HepG2 (cell line): ENCODE results near the gene NPPB. TPM values are rescaled to one million over a fixed set of nuclear protein-coding genes. Genes with fewer than 3 reads are reported as not detected.

Experiments used
- ATAC-seq: fragments of 200-7000 bp; cut with Tn5 transposase; 3 replicates; pipeline ENCODE4 v1.9.1; 2020; ENCODE audit warnings: mild to moderate bottlenecking, moderate library complexity
- BruUV-seq: library from RNA; stranded (reverse); fragments of 400-500 nt; replicated peaks from 2 replicates; lab custom pipeline; 2021; lab: Mats Ljungman, UMichigan
- CTCF ChIA-PET: fragments of 300-600 bp; formaldehyde crosslinking; extraction: SDS; loops from one replicate; lab custom pipeline; 2021; ENCODE audit warnings: low total read pairs, inconsistent platforms, low intra/inter-chr PET ratio; lab: Yijun Ruan, JAX
- POLR2A ChIA-PET: fragments of 350-600 bp; sonication (Branson Sonifier 250); formaldehyde crosslinking; loops from one replicate; lab custom pipeline; 2020; ENCODE audit warnings: antibody characterized with exemption, inconsistent platforms; lab: Yijun Ruan, JAX
- DNase-seq: peaks from one replicate; pipeline ENCODE4 v3.0.0-alpha.2; 2015; ENCODE audit warnings: low spot score
- FAIRE-seq: peaks from 3 replicates; lab custom pipeline; 2011; peaks lifted over from hg19 to GRCh38; lab: Jason Lieb, UNC
- H2AFZ ChIP-seq: one replicate; pipeline ENCODE4 v1.6.1; 2011; ENCODE audit warnings: low read length, inconsistent platforms
- H3K27ac ChIP-seq: fragments of 300-600 bp; 3 replicates; pipeline ENCODE4 v1.8.0; 2011; ENCODE audit warnings: mixed run types, mild to moderate bottlenecking, mixed read lengths, low read length, inconsistent platforms; ENCODE audit not compliant: insufficient read depth; ENCODE audit errors: extremely low read length
- H3K27me3 ChIP-seq, 2 experiments: fragments of 200-600 bp in 1 of 2; 2 replicates in 1 of 2; 3 replicates in 1 of 2; pipeline versions ENCODE4 v1.6.0 to v1.8.0; 2011; ENCODE audit warnings: low read length in 2 of 2, mild to moderate bottlenecking in 2 of 2, moderate library complexity in 2 of 2, inconsistent platforms in 1 of 2; ENCODE audit not compliant: insufficient read depth in 2 of 2, control insufficient read depth in 1 of 2
- H3K36me3 ChIP-seq, 2 experiments: fragments of 200-600 bp in 1 of 2; replicated peaks in 1 of 2; 2 replicates in 1 of 2; 3 replicates in 1 of 2; pipeline versions ENCODE4 v1.5.1 to v1.8.0; 2011; ENCODE audit warnings: low read length in 2 of 2, inconsistent platforms in 1 of 2; ENCODE audit not compliant: insufficient read depth in 2 of 2, control insufficient read depth in 1 of 2
- H3K4me1 ChIP-seq: 2 replicates; pipeline ENCODE4 v1.5.1; 2012; ENCODE audit warnings: low read length, inconsistent platforms; ENCODE audit not compliant: insufficient read depth
- H3K4me2 ChIP-seq: 2 replicates; pipeline ENCODE4 v1.6.0; 2011; ENCODE audit warnings: low read depth, low read length, inconsistent platforms
- H3K4me3 ChIP-seq, 3 experiments: fragments of 200-600 bp in 1 of 3; sonication (generic), shearing (Covaris generic) in 1 of 3; replicated peaks in 1 of 3; 2 replicates each; pipeline ENCODE4 v1.5.1; 2011 to 2016; ENCODE audit warnings: low read length in 3 of 3, inconsistent platforms in 2 of 3, low read depth in 2 of 3, mild to moderate bottlenecking in 2 of 3, control low read depth in 1 of 3, mixed read lengths in 1 of 3; ENCODE audit not compliant: insufficient read depth in 1 of 3
- H3K79me2 ChIP-seq: one replicate; pipeline ENCODE4 v1.6.1; 2011; ENCODE audit warnings: low read length, inconsistent platforms; ENCODE audit not compliant: insufficient read depth
- H3K9ac ChIP-seq: 2 replicates; pipeline ENCODE4 v1.6.0; 2011; ENCODE audit warnings: mild to moderate bottlenecking, low read depth, low read length, inconsistent platforms; ENCODE audit not compliant: insufficient read depth
- H3K9me3 ChIP-seq: 2 replicates; pipeline ENCODE4 v1.5.1; 2012; ENCODE audit warnings: mild to moderate bottlenecking, low read length
- H4K20me1 ChIP-seq: 2 replicates; pipeline ENCODE4 v1.6.0; 2011; ENCODE audit warnings: inconsistent platforms, mild to moderate bottlenecking, low read length, moderate library complexity; ENCODE audit not compliant: insufficient read depth
- ATF2 ChIP-seq: sonication (generic); formaldehyde crosslinking; IDR thresholded peaks from 2 replicates; pipeline ENCODE4 v1.4.0; 2020; ENCODE audit warnings: missing genetic modification reagents
- JUN ChIP-seq: sonication (generic); formaldehyde crosslinking; IDR thresholded peaks from 2 replicates; pipeline ENCODE4 v1.4.0; 2020; ENCODE audit warnings: mild to moderate bottlenecking, missing genetic modification reagents
- RCOR2 ChIP-seq: IDR thresholded peaks from 2 replicates; pipeline ENCODE4 v1.6.1; 2016; ENCODE audit warnings: missing biosample characterization, missing genetic modification reagents
- XRCC5 ChIP-seq: fragments of 200-400 bp; formaldehyde crosslinking; optimal IDR thresholded peaks from 2 replicates; pipeline ENCODE3; 2017; ENCODE audit warnings: mild to moderate bottlenecking, low read length
- ZBTB8A ChIP-seq: sonication (generic); formaldehyde crosslinking; IDR thresholded peaks from 2 replicates; pipeline ENCODE4 v1.4.0; 2020; ENCODE audit warnings: mild to moderate bottlenecking, low read depth, missing genetic modification reagents, borderline replicate concordance
- ZFP37 ChIP-seq: sonication (generic); formaldehyde crosslinking; IDR thresholded peaks from 2 replicates; pipeline ENCODE4 v1.4.0; 2020; ENCODE audit warnings: missing genetic modification reagents, borderline replicate concordance
- ZFP91 ChIP-seq: sonication (generic); formaldehyde crosslinking; IDR thresholded peaks from 2 replicates; pipeline ENCODE4 v1.9.0; 2022; ENCODE audit warnings: missing genetic modification reagents, mild to moderate bottlenecking, borderline replicate concordance
- ZNF430 ChIP-seq: sonication (generic); formaldehyde crosslinking; IDR thresholded peaks from 2 replicates; pipeline ENCODE4 v1.9.0; 2021; ENCODE audit warnings: mild to moderate bottlenecking, missing genetic modification reagents
- ZNF468 ChIP-seq: sonication (generic); formaldehyde crosslinking; IDR thresholded peaks from 2 replicates; pipeline ENCODE4 v1.8.0; 2022; ENCODE audit warnings: mild to moderate bottlenecking, moderate library complexity, missing genetic modification reagents
- ZNF768 ChIP-seq: sonication (generic); formaldehyde crosslinking; IDR thresholded peaks from 2 replicates; pipeline ENCODE4 v1.4.0; 2020; ENCODE audit warnings: missing genetic modification reagents
- ZNF83 ChIP-seq: sonication (generic); formaldehyde crosslinking; IDR thresholded peaks from 2 replicates; pipeline ENCODE4 v1.4.0; 2020; ENCODE audit warnings: missing genetic modification reagents, mild to moderate bottlenecking, borderline replicate concordance
- ZSCAN30 ChIP-seq: sonication (generic); formaldehyde crosslinking; IDR thresholded peaks from 2 replicates; pipeline ENCODE4 v1.5.0; 2020; ENCODE audit warnings: mild to moderate bottlenecking, missing genetic modification reagents
- WGBS: methylation state at CpG from one replicate; pipeline ENCODE4 v1.1.6; 2017; ENCODE audit warnings: low lambda C conversion rate; 5-methylcytosine and 5-hydroxymethylcytosine counted together
- in situ Hi-C: cut with HindIII; loops from 2 replicates; pipeline ENCODE4 v1.10.0; 2017; ENCODE audit warnings: low pct_unique_long_range_greater_than_20kb; ENCODE audit not compliant: extremely low pct_ligation_motif_present
- intact Hi-C: fragments of 100-400 bp; cut with micrococcal nuclease; formaldehyde crosslinking; loops from one replicate; pipeline ENCODE4 v1.10.0; 2022; ENCODE audit not compliant: unreplicated experiment
- polyA plus RNA-seq, 8 experiments: library from polyadenylated mRNA; depleted of rRNA in 3 of 8; stranded (reverse) in 7 of 8; unstranded in 1 of 8; fragments of >200 nt; fragmentation: Illumina TruSeq in 4 of 8; extraction: Trizol in 4 of 8; gene quantifications; 2 replicates each; pipeline versions ENCODE4 v1.2.1 to v1.2.3, GENCODE V29; 2011 to 2016; ENCODE audit warnings: low read depth in 4 of 8, missing spikeins in 1 of 8, mixed read lengths in 1 of 8; ENCODE audit not compliant: insufficient read depth in 1 of 8
- total RNA-seq, 5 experiments: library from RNA; depleted of rRNA; stranded (reverse); fragments of >200 nt; fragmentation: Illumina TruSeq; extraction: Trizol; gene quantifications; 2 replicates each; pipeline ENCODE4 v1.2.3, GENCODE V29; 2016; ENCODE audit warnings: low read depth in 1 of 5
- TF ChIP-seq, protein P1 (sequence below): sonication (generic); formaldehyde crosslinking; IDR thresholded peaks from 2 replicates; pipeline ENCODE4 v1.4.0; 2020; ENCODE audit warnings: mild to moderate bottlenecking, missing genetic modification reagents
- TF ChIP-seq, protein P2 (sequence below): IDR thresholded peaks from 2 replicates; pipeline ENCODE4 v1.6.1; 2016; ENCODE audit warnings: low read depth, missing genetic modification reagents, missing compliant biosample characterization

NPPB gene
- total and polyA plus RNA-seq, 2 of the 13 experiments (the other 11 are each of a cell fraction or from before 2014, with no cell fraction given) = 1.9 TPM; not detected in 1

GRCh38 chr1:11906870-11907269 is 48.1 kb upstream of the NPPB start (continued):
- TF ChIP-seq ZFP37 (CRISPR knock-in tag) (no peak), ZSCAN30 (CRISPR knock-in tag) (no peak), ZNF768 (CRISPR knock-in tag) (no peak), ZNF430 (CRISPR knock-in tag) (no peak), ZNF83 (CRISPR knock-in tag) (no peak)

DNA sequence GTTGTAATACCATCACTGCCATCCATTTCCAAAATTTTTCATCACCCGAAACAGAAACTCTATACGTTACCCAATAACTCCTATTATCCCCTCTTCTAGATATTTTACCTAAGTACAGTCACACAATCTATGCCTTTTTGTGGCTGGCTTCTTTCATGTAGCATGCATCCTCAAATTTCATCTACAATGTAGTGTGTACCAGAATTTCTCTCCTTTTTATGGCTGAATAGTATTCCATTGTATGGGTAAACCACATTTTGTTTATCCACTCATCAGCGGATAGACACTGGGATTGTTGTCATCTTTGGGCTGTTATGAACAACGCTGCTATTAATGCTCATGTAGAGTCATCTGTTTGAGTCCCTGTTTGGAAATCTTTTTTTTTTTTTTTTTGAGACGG is 46.2 kb upstream of the NPPB start:
- CTCF ChIA-PET = no interaction called here
- DNase-seq (no peak), ATAC-seq (no peak), FAIRE-seq (no peak)
- H4K20me1 ChIP-seq = no peaks in the 10 kb centered on the region
- POLR2A ChIA-PET = no interaction called here
- in situ Hi-C loops (no loop called here), intact Hi-C loops (loop anchor here (5.0 kb wide), 1 partner anchor 63 kb away; no protein-coding TSS in a partner anchor)
- H3K27ac ChIP-seq = no peak overlapping the region
- WGBS = 65% methylated on average over 5 of the region's 5 CpGs
- no peak overlapping the region for H3K9ac ChIP-seq
- no TSS peak for BruUV-seq
- H3K9me3 ChIP-seq = no peaks in the 10 kb centered on the region
- H3K4me1 ChIP-seq = peaks cover 23% of the 10 kb centered on the region
- no peak overlapping the region for H3K4me3 ChIP-seq
- H3K36me3 ChIP-seq = no peaks in the 10 kb centered on the region
- no peak overlapping the region for H3K4me2 ChIP-seq
- H3K79me2 ChIP-seq = no peaks in the 10 kb centered on the region
- H2AFZ ChIP-seq = no peak overlapping the region
- H3K27me3 ChIP-seq = peaks cover 0 to 2% of the 10 kb centered on the region in 2 experiments; a peak in 2 of 5 replicates
- TF ChIP-seq ZFP91 (CRISPR knock-in tag) (no peak), ZBTB8A (no peak), ZNF468 (CRISPR knock-in tag) (no peak), ATF2 (CRISPR knock-in tag) (no peak), JUN (no peak), RCOR2 (CRISPR knock-in tag) (no peak), XRCC5 (no peak)
- TF ChIP-seq, protein P1, sequence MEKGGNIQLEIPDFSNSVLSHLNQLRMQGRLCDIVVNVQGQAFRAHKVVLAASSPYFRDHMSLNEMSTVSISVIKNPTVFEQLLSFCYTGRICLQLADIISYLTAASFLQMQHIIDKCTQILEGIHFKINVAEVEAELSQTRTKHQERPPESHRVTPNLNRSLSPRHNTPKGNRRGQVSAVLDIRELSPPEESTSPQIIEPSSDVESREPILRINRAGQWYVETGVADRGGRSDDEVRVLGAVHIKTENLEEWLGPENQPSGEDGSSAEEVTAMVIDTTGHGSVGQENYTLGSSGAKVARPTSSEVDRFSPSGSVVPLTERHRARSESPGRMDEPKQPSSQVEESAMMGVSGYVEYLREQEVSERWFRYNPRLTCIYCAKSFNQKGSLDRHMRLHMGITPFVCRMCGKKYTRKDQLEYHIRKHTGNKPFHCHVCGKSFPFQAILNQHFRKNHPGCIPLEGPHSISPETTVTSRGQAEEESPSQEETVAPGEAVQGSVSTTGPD = no peak
- TF ChIP-seq, protein P2, sequence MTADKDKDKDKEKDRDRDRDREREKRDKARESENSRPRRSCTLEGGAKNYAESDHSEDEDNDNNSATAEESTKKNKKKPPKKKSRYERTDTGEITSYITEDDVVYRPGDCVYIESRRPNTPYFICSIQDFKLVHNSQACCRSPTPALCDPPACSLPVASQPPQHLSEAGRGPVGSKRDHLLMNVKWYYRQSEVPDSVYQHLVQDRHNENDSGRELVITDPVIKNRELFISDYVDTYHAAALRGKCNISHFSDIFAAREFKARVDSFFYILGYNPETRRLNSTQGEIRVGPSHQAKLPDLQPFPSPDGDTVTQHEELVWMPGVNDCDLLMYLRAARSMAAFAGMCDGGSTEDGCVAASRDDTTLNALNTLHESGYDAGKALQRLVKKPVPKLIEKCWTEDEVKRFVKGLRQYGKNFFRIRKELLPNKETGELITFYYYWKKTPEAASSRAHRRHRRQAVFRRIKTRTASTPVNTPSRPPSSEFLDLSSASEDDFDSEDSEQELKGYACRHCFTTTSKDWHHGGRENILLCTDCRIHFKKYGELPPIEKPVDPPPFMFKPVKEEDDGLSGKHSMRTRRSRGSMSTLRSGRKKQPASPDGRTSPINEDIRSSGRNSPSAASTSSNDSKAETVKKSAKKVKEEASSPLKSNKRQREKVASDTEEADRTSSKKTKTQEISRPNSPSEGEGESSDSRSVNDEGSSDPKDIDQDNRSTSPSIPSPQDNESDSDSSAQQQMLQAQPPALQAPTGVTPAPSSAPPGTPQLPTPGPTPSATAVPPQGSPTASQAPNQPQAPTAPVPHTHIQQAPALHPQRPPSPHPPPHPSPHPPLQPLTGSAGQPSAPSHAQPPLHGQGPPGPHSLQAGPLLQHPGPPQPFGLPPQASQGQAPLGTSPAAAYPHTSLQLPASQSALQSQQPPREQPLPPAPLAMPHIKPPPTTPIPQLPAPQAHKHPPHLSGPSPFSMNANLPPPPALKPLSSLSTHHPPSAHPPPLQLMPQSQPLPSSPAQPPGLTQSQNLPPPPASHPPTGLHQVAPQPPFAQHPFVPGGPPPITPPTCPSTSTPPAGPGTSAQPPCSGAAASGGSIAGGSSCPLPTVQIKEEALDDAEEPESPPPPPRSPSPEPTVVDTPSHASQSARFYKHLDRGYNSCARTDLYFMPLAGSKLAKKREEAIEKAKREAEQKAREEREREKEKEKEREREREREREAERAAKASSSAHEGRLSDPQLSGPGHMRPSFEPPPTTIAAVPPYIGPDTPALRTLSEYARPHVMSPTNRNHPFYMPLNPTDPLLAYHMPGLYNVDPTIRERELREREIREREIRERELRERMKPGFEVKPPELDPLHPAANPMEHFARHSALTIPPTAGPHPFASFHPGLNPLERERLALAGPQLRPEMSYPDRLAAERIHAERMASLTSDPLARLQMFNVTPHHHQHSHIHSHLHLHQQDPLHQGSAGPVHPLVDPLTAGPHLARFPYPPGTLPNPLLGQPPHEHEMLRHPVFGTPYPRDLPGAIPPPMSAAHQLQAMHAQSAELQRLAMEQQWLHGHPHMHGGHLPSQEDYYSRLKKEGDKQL (CRISPR knock-in tag) = no peak
